NCI-H1436 (cell line): Measurements from ENCODE around the gene SLC12A9.

Experiments
- DNase-seq: peaks from one replicate; lab custom pipeline; 2025; lab: John Stamatoyannopoulos, UW

SLC12A9 gene

GRCh38 chr7:100884736-100885439 lies 32.4 kb downstream of the SLC12A9 start:
- DNase-seq, result no peak

GRCh38 chr7:100885440-100886141 lies 33.1 kb downstream of the SLC12A9 start:
- no peak for DNase-seq

- no peak for DNase-seq
Observed at GRCh38 chr7:100886142-100886935, 33.8 kb downstream of the SLC12A9 start.

GRCh38 chr7:100886936-100887515 lies 34.5 kb downstream of the SLC12A9 start:
- no peak for DNase-seq

- no peak for DNase-seq
Observed at GRCh38 chr7:100887516-100888290, 35.2 kb downstream of the SLC12A9 start.

GRCh38 chr7:100888291-100888987 lies 35.9 kb downstream of the SLC12A9 start:
- DNase-seq, result no peak

- DNase-seq, result no peak
Observed at GRCh38 chr7:100888988-100889750, 36.7 kb downstream of the SLC12A9 start, which contains the start of gene UFSP1. UFSP1 (minus strand) TSS chr7:100889715; CDS start chr7:100889271, 444 bp downstream.

- DNase-seq, result no peak
Observed at GRCh38 chr7:100890653-100891567, 38.4 kb downstream of the SLC12A9 start.

- DNase-seq, result no peak
Observed at GRCh38 chr7:100891568-100892247, 39.2 kb downstream of the SLC12A9 start.

GRCh38 chr7:100892364-100893317 lies 40.1 kb downstream of the SLC12A9 start:
- DNase-seq, result no peak

GRCh38 chr7:100893318-100893895 lies 40.9 kb downstream of the SLC12A9 start:
- DNase-seq, result no peak

- DNase-seq, result no peak
Observed at GRCh38 chr7:100893910-100894721, 41.6 kb downstream of the SLC12A9 start.

- DNase-seq, result peak; percentile 43
Observed at GRCh38 chr7:100894860-100895700, 42.6 kb downstream of the SLC12A9 start.

GRCh38 chr7:100895701-100895955 lies 43.1 kb downstream of the SLC12A9 start, which contains the start of gene ACHE:
ACHE (minus strand) TSS chr7:100895888; CDS start chr7:100894232, 1,656 bp downstream.
- DNase-seq, result no peak
